NCI-H524 (cell line): ENCODE data around the gene GAB2.

Source experiments
- DNase-seq, 2 experiments: peaks; one replicate each; lab custom pipeline; 2025; lab: John Stamatoyannopoulos, UW

Gene GAB2

GRCh38 chr11:78205691-78206090 is 211.9 kb downstream of the GAB2 start:
- DNase-seq, result no peak

- DNase-seq, result no peak
These were observed 212.4 kb downstream of the GAB2 start for GRCh38 chr11:78205256-78205655.

- no peak for DNase-seq
These were observed 214.4 kb downstream of the GAB2 start for GRCh38 chr11:78203184-78203583.

- DNase-seq, result no peak
These were observed 214.9 kb downstream of the GAB2 start for GRCh38 chr11:78202733-78203167.

GRCh38 chr11:78201096-78201818 is 216.4 kb downstream of the GAB2 start:
- DNase-seq, result no peak

GRCh38 chr11:78200553-78200952 is 217.1 kb downstream of the GAB2 start:
- DNase-seq, result no peak

- DNase-seq, result no peak
These were observed 217.6 kb downstream of the GAB2 start for GRCh38 chr11:78200061-78200460.

- DNase-seq, result no peak
These were observed 218.0 kb downstream of the GAB2 start for GRCh38 chr11:78199653-78200015.

- DNase-seq, result no peak
These were observed 218.5 kb downstream of the GAB2 start for GRCh38 chr11:78199015-78199652.

GRCh38 chr11:78197816-78198215 is 219.8 kb downstream of the GAB2 start:
- no peak for DNase-seq

- no peak for DNase-seq
These were observed 220.9 kb downstream of the GAB2 start for GRCh38 chr11:78196661-78197091.

- DNase-seq, result no peak
These were observed 221.6 kb downstream of the GAB2 start for GRCh38 chr11:78195917-78196560.

- no peak for DNase-seq
These were observed 223.1 kb downstream of the GAB2 start for GRCh38 chr11:78194490-78194889.

GRCh38 chr11:78193806-78194205 is 223.8 kb downstream of the GAB2 start:
- no peak for DNase-seq

- DNase-seq, result no peak
These were observed 224.7 kb downstream of the GAB2 start for GRCh38 chr11:78192911-78193351.

GRCh38 chr11:78192223-78192719 is 225.3 kb downstream of the GAB2 start:
- DNase-seq, result peak in 1 of 2 experiments; percentile 6

GRCh38 chr11:78190871-78191538 is 226.6 kb downstream of the GAB2 start:
- no peak for DNase-seq

- no peak for DNase-seq
These were observed 227.2 kb downstream of the GAB2 start for GRCh38 chr11:78190374-78190773.

- DNase-seq, result no peak
These were observed 227.8 kb downstream of the GAB2 start for GRCh38 chr11:78189851-78190250.

GRCh38 chr11:78189174-78189724 is 228.4 kb downstream of the GAB2 start:
- DNase-seq, result no peak

- DNase-seq, result peak; percentile 76 to 91
These were observed 229.1 kb downstream of the GAB2 start, which contains the start of the genes KCTD21 and USP35 for GRCh38 chr11:78188286-78189173. Gene KCTD21 (minus strand): TSS chr11:78188626. CDS start chr11:78174554, 14,072 bp downstream. Gene USP35 (plus strand): TSS chr11:78188919. CDS start chr11:78196246, 7,327 bp downstream.
